Measurements from ENCODE around the gene MOV10L1.
"Not testable (repeated sequence)": the region's sequence is repeated elsewhere in the genome, so short reads cannot be mapped to it uniquely, and the experiment has no call there.

Gene MOV10L1

GRCh38 chr22:50139843-50140415 is 50.1 kb downstream of the MOV10L1 start:
- DNase-seq = no peak

GRCh38 chr22:50140615-50141014 is 50.8 kb downstream of the MOV10L1 start:
- no peak for DNase-seq

GRCh38 chr22:50141462-50141861 is 51.7 kb downstream of the MOV10L1 start:
- DNase-seq = no peak

GRCh38 chr22:50141891-50142363 is 52.1 kb downstream of the MOV10L1 start:
- DNase-seq = no peak

DNA sequence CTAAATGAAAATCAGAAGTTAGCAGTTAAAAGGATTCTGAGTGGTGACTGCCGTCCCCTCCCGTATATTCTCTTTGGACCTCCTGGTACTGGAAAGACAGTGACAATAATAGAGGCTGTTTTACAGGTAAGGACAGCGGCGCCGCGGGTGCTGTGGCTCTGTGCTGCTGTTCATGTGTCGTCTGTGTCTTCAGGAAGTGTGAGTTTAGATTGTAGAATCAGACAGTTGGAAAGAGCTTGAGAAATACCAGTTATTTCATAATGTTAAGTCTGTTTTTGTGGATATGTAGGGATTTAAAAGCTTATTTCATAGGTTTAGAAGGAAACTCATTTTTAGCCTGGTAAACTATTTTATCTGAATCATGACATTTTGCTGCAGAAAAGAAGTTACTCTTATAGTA is 53.3 kb downstream of the MOV10L1 start:
- no peak for DNase-seq

DNA sequence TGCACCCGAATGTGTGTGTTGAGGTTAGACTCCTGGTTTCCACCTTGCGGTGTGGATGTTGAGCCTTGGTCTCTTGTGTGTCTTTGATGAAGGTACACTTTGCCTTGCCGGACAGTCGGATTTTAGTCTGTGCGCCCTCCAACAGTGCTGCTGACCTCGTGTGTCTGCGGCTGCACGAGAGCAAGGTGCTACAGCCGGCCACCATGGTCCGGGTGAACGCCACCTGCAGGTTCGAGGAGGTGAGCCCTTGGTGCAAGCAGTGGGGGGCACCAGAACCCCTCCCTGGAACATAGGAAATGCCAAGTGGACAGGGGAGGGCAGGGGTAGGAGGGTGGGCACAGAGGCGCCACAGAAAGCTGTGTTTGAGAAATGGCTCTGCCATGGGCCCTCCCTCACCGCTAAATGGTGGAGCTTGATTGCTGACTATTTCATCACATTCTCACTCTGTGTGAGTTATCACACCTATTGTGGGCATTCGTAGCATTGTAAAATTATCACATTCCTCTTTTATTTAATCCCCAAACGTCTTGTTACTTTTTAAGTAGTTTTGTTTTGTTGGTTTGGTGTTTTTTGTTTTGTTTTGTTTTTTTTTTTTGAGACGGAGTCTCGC is 54.3 kb downstream of the MOV10L1 start:
- DNase-seq = no peak

DNA sequence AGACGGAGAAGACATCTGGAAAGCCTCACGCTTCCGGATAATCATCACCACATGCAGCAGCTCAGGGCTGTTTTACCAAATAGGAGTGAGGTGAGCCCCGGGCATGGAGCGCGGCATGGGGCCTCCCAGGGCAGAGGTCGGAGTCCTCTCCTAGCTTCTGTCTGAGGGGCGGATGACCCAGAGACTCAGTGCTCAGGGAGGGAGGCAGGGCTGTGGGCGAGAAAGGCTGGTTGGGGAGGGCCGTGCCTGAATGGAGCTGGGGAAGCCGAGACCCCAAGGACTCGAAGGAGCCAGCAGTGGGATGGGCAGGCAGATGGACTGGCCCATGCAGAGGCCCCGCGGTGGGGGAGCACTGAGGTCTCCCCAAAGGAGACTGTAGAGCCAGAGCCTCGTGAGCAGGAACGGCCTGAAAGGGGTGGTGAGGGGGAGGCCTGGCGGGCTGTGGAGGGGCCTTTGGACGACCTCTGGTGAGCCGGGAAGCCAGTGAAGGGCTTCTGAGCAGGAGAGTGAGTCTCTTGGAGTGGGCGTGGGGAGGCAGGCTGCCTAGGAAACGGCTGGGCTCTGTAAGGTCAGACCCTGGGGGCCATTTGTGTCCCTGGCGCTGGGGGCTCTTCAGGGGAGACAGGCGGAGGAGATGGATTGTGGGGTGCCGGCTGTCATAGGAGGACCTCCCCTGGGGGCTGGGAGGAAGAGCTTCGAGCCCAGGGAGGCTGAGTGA is 56.1 kb downstream of the MOV10L1 start:
- no peak for DNase-seq

DNA sequence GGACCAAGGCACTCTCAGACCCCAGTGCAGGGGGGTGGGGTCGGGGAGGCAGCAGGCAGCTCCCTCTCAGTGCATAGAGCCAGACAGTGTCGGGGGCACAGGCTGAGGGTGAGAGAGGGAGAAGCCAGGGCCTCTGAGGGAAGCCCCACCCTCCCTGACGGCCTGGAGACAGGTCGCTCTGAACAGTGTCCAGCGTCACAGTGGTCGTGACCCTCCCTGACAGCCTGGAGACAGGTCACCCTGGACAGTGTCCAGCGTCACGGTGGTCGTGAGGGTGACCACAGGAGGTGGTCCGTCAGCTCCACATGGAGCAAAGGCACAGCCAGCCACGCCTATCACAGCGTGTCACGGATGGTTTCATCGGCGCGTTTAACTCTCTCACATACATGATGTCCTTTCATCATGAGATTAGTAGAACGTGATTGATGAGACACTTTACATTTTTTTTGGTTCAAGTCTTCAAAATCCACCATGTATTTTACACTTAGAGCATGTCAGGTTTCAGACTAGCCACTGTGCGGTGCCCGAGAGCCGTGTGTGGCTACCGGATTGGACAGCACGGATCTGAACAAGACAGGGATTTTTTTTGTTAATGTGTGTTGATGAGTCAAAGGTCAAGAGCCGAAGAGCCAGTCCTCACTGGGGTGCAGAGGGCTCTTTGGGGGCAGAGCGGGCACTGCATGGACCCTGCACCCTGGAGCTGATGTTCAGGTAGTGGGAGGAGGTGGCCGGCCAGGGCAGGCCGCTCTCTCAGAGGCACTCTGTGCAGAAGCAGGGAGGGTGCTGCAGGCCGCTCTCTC is 56.8 kb downstream of the MOV10L1 start:
- DNase-seq = peak; percentile 45 to 62 (median 60)

- not testable (repeated sequence) for DNase-seq
These were observed 57.7 kb downstream of the MOV10L1 start for GRCh38 chr22:50147258-50148165.

DNA sequence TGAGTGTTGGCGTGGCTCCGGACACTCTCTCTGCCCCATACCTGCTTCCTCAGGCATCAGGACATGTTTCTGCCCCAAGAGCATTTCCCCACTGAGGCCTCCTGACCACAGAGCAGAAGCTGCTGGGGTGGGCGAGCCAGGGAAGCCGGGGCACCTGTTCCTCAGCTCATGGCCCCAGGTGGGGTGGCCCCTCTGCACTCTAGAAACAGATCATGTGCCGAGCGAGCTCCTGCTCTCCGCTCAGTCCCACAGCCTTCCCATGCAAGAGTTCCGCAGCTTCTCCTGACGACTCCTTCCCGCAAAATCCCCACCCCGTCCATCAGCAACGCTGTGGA is 58.3 kb downstream of the MOV10L1 start:
- no peak for DNase-seq

DNA sequence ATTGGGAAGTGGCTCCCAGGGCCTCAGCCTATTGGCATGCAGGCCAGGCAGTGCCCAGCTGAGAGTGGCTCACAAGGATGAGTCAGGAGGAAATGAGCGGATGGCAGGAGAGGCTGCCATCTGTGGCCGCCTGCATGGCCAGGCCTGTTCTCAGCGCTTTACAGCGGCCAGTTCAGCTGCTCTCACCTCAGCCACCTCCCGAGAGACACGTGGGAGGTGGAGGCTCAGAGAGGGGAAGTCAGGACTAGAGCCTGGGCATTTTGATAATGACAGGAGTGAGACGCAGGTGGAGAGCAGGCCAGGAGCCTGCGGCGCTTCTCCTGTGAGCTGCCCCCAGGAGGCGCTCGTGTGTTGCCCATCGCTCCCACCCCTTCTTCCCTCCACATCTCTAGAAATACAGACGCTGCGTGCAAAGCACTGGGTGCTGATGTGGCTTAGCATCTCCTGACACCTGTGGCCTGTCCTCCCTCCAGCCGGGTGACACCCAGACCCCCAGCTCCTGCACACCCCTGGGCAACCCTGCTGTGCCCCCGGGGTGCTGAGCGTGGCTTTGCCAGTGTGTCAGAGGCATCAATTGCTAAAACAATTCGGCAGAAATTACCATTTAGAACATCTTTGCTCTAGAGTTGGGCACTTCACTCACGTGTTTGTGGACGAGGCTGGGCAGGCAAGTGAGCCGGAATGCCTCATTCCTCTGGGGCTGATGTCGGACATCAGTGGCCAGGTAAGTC is 59.4 kb downstream of the MOV10L1 start:
- peak; percentile 78 to 84 (median 83) for DNase-seq

GRCh38 chr22:50150161-50151129 is 60.6 kb downstream of the MOV10L1 start:
- DNase-seq = no peak

GRCh38 chr22:50151571-50152537 is 62.0 kb downstream of the MOV10L1 start:
- no peak for DNase-seq

- DNase-seq = no peak
These were observed 63.4 kb downstream of the MOV10L1 start for GRCh38 chr22:50153056-50153755.

GRCh38 chr22:50153756-50154140 is 63.9 kb downstream of the MOV10L1 start:
- DNase-seq = no peak

DNA sequence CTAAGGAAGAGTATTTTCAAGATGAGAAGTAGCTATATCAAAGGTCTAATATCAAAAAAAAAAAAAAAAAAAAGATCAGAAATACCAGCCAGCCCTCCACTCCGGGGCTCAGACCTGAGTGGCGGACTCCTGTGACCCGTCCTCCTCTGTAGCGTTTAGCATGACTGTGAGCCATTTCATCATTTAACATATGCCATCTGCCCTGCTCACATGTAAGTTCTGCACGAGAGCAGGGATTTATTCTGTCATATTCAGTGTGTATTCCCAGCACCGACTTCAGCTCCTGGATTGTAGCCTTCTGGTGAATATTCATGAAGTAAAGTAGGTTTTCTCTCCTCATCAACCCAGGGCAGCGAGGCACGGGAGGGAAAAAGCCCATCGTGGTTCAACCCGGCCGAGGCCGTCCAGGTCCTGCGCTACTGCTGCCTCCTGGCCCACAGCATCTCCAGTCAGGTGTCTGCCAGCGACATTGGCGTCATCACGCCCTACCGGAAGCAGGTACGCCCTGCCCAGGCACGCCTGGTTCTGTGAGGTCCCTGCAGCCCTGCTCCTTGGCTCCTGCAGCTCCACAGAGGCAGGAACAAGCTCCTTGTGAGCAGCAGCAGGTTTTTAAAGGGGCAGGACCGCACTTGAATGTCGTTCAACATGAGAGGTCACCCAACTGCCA is 68.0 kb downstream of the MOV10L1 start:
- no peak for DNase-seq

DNA sequence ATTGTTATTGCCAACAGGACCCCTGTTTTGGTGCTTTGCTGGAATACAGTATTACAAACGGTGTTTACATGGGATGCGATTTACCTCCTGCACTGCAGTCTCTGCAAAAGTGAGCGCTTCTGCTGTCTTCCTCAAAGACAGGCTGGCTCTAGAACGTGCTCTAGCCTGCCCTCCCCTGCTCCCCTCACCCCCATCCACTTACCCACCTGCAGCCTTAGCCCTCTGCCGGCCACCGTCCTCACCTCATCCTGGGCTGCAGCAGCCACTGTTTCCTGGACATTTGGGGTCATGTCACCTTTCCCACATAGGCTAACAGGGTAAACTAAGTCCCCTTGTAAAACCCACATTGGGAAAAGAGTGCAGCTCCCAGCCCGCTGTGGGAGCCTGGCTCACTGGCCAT is 71.1 kb downstream of the MOV10L1 start:
- no peak for DNase-seq
